Keratinocyte (primary cell): ENCODE measurements around the gene CUBN. TPM values are rescaled to one million over a fixed set of nuclear protein-coding genes. Genes with fewer than 3 reads are reported as not detected.

Source experiments
- DNase-seq: peaks from one replicate; pipeline ENCODE4 v3.0.0-alpha.2; 2011; ENCODE audit warnings: low read depth, missing footprints, low spot score
- FAIRE-seq: peaks from 2 replicates; lab custom pipeline; 2011; peaks lifted over from hg19 to GRCh38; lab: Jason Lieb, UNC
- H2AFZ ChIP-seq: 2 replicates; pipeline ENCODE4 v1.6.0; 2012; ENCODE audit warnings: low read length, control low read depth, inconsistent platforms; ENCODE audit not compliant: control insufficient read depth
- H3K27ac ChIP-seq: 2 replicates; pipeline ENCODE4 v1.5.1; 2011; ENCODE audit warnings: low read length; ENCODE audit not compliant: control insufficient read depth, insufficient read depth
- H3K27me3 ChIP-seq: 3 replicates; pipeline ENCODE4 v1.6.0; 2011; ENCODE audit warnings: low read length; ENCODE audit not compliant: control insufficient read depth, insufficient read depth; ENCODE audit errors: extremely low read depth
- H3K36me3 ChIP-seq, 2 experiments: 2 replicates in 1 of 2; 3 replicates in 1 of 2; pipeline ENCODE4 v1.5.1; 2011; ENCODE audit warnings: low read length in 2 of 2, mild to moderate bottlenecking in 1 of 2; ENCODE audit not compliant: control insufficient read depth in 2 of 2, insufficient read depth in 2 of 2; ENCODE audit errors: extremely low read depth in 1 of 2
- H3K4me1 ChIP-seq: 3 replicates; pipeline ENCODE4 v1.5.1; 2011; ENCODE audit warnings: low read length; ENCODE audit not compliant: control insufficient read depth, insufficient read depth; ENCODE audit errors: extremely low read depth
- H3K4me2 ChIP-seq: 3 replicates; pipeline ENCODE4 v1.6.0; 2011; ENCODE audit warnings: low read depth, low read length; ENCODE audit not compliant: control insufficient read depth, insufficient read depth; ENCODE audit errors: extremely low read depth
- H3K4me3 ChIP-seq, 3 experiments: fragments of 200-600 bp in 1 of 3; sonication (generic) in 1 of 3; 2 replicates in 2 of 3; 3 replicates in 1 of 3; pipeline ENCODE4 v1.5.1; 2011 to 2016; ENCODE audit warnings: low read length in 3 of 3, mild to moderate bottlenecking in 3 of 3, control low read depth in 2 of 3, inconsistent platforms in 1 of 3, low read depth in 1 of 3, mixed read lengths in 1 of 3, mixed run types in 1 of 3, moderate library complexity in 1 of 3; ENCODE audit not compliant: control insufficient read depth in 2 of 3, insufficient read depth in 2 of 3; ENCODE audit errors: extremely low read depth in 1 of 3
- H3K79me2 ChIP-seq: 2 replicates; pipeline ENCODE4 v1.6.0; 2012; ENCODE audit warnings: low read length; ENCODE audit not compliant: control insufficient read depth, insufficient read depth
- H3K9ac ChIP-seq: 3 replicates; pipeline ENCODE4 v1.6.0; 2011; ENCODE audit warnings: low read length; ENCODE audit not compliant: control insufficient read depth, insufficient read depth; ENCODE audit errors: extremely low read depth
- H3K9me1 ChIP-seq: 3 replicates; pipeline ENCODE4 v1.6.0; 2011; ENCODE audit warnings: low read length; ENCODE audit not compliant: control insufficient read depth, insufficient read depth; ENCODE audit errors: extremely low read depth
- H3K9me3 ChIP-seq: 2 replicates; pipeline ENCODE4 v1.5.1; 2012; ENCODE audit warnings: low read depth, low read length; ENCODE audit not compliant: control insufficient read depth
- H4K20me1 ChIP-seq: 3 replicates; pipeline ENCODE4 v1.6.0; 2011; ENCODE audit warnings: low read length; ENCODE audit not compliant: control insufficient read depth, insufficient read depth; ENCODE audit errors: extremely low read depth
- EZH2 ChIP-seq: IDR thresholded peaks from one replicate; pipeline ENCODE4 v1.6.1; 2012; ENCODE audit warnings: inconsistent platforms, mild to moderate bottlenecking, low read length, moderate library complexity
- dilution Hi-C: fragments of 300-500 bp; cut with MboI; formaldehyde crosslinking; loops from one replicate; pipeline ENCODE4 v1.7.0; 2020; ENCODE audit warnings: low sequenced_read_pairs; ENCODE audit not compliant: extremely low pct_ligation_motif_present
- polyA plus RNA-seq, 5 experiments: library from polyadenylated mRNA; depleted of rRNA in 3 of 5; stranded (reverse) in 3 of 5; stranded (forward) in 1 of 5; unstranded in 1 of 5; fragments of >200 nt; gene quantifications; 1 replicate in 1 of 5; 2 replicates in 3 of 5; 3 replicates in 1 of 5; pipeline versions ENCODE4 v1.2.1 to v1.2.3, GENCODE V29; 2011 to 2012; ENCODE audit warnings: missing spikeins in 2 of 5, low read depth in 1 of 5, low replicate concordance in 1 of 5
- TF ChIP-seq, protein P1 (sequence below), 3 experiments: IDR thresholded peaks in 1 of 3; conservative IDR thresholded peaks in 1 of 3; optimal IDR thresholded peaks in 1 of 3; 2 replicates in 2 of 3; 3 replicates in 1 of 3; pipeline versions ENCODE3 to v1.5.1; 2011; ENCODE audit warnings: low read length in 3 of 3, mild to moderate bottlenecking in 3 of 3, moderate library complexity in 2 of 3, control low read depth in 1 of 3, inconsistent platforms in 1 of 3; ENCODE audit not compliant: insufficient read depth in 2 of 3; ENCODE audit errors: extremely low read depth in 1 of 3

The CUBN gene
- polyA plus RNA-seq, 1 donor (not counting 4 experiments of a cell fraction or from before 2014, with no cell fraction given), result 0.07 TPM

DNA sequence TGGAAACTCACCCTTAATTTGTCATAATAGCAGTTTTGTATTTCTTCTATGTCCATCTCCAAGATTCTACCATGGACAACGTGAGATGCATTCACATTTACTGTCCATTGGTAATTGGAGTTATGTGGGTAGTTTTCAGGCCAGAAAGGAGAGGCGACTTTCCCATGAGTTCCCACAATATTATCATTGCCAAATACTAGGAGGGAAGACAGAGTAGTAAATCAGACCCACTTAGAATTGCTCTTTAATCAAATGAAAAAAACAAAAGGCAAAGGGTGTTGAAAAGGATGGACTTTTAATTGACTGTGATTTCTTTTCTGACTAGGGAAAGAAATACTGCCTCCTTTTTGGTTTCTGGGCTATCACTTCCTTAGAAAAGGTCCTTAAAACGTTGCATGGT is 190.7 kb downstream of the CUBN start:
- TF ChIP-seq EZH2, result no peak
- TF ChIP-seq, protein P1, sequence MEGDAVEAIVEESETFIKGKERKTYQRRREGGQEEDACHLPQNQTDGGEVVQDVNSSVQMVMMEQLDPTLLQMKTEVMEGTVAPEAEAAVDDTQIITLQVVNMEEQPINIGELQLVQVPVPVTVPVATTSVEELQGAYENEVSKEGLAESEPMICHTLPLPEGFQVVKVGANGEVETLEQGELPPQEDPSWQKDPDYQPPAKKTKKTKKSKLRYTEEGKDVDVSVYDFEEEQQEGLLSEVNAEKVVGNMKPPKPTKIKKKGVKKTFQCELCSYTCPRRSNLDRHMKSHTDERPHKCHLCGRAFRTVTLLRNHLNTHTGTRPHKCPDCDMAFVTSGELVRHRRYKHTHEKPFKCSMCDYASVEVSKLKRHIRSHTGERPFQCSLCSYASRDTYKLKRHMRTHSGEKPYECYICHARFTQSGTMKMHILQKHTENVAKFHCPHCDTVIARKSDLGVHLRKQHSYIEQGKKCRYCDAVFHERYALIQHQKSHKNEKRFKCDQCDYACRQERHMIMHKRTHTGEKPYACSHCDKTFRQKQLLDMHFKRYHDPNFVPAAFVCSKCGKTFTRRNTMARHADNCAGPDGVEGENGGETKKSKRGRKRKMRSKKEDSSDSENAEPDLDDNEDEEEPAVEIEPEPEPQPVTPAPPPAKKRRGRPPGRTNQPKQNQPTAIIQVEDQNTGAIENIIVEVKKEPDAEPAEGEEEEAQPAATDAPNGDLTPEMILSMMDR (optimal IDR thresholded peaks at IDR 0.05 in 1 of 3, IDR thresholded peaks at IDR 0.05 in 1 of 3, conservative IDR thresholded peaks at IDR 0.05 in 1 of 3; ENCODE audit: extremely low read depth in 1 of 3, insufficient read depth in 2 of 3, low read length in 3 of 3), result no peak
- FAIRE-seq (no peak), DNase-seq (no peak)
- Histone ChIP-seq H3K36me3 (no peaks in the 10 kb centered on the region), H3K4me2 (no peak overlapping the region), H3K27me3 (no peaks in the 10 kb centered on the region), H3K9me1 (no peaks in the 10 kb centered on the region), H3K9me3 (no peaks in the 10 kb centered on the region), H3K4me3 (no peak overlapping the region), H3K9ac (no peak overlapping the region), H3K79me2 (no peaks in the 10 kb centered on the region), H2AFZ (no peak overlapping the region), H4K20me1 (no peaks in the 10 kb centered on the region), H3K27ac (no peak overlapping the region), H3K4me1 (no peaks in the 10 kb centered on the region)
- dilution Hi-C loops, result no loop called here

DNA sequence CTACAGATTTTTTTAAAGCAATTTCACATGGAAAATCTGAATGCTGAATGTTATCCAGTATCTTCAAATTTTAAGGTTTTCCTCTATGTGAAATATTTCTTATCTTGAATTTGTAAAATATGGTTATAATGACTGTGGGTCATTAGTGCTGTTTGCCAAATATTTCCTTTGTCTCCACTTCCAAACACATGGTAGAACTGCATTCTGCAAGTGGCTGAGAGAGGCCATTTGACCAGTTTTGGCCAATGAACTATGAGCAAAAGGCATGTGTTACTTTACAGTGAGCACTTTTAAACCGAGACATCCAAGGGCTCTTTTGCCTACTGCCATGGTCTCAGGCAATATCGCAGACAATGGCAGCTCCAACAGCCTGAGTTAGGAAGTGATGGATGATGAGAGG is 195.2 kb downstream of the CUBN start:
- Histone ChIP-seq H3K27ac (no peak overlapping the region), H3K4me2 (no peak overlapping the region), H4K20me1 (no peaks in the 10 kb centered on the region), H3K36me3 (no peaks in the 10 kb centered on the region), H3K9me1 (no peaks in the 10 kb centered on the region), H3K27me3 (no peaks in the 10 kb centered on the region), H3K4me3 (no peak overlapping the region), H3K4me1 (no peaks in the 10 kb centered on the region), H3K9me3 (no peaks in the 10 kb centered on the region), H3K9ac (no peak overlapping the region), H2AFZ (no peak overlapping the region), H3K79me2 (no peaks in the 10 kb centered on the region)
- no peak for TF ChIP-seq EZH2
- TF ChIP-seq, protein P1 (optimal IDR thresholded peaks at IDR 0.05 in 1 of 3, IDR thresholded peaks at IDR 0.05 in 1 of 3, conservative IDR thresholded peaks at IDR 0.05 in 1 of 3; ENCODE audit: extremely low read depth in 1 of 3, insufficient read depth in 2 of 3, low read length in 3 of 3), result no peak
- DNase-seq (no peak), FAIRE-seq (no peak)
- dilution Hi-C loops, result no loop called here
